BJ (cell line): ENCODE results near the gene CYB561D1. TPM values are rescaled to one million over a fixed set of nuclear protein-coding genes. Genes with fewer than 3 reads are reported as not detected.
A peak's percentile ranks its signal among the peaks of the same experiment; 100 is the strongest.

Experiments used
- CTCF ChIA-PET: fragments of 350-600 bp; formaldehyde crosslinking; extraction: SDS; loops from one replicate; lab custom pipeline; 2021; ENCODE audit warnings: antibody characterized with exemption, inconsistent platforms; lab: Yijun Ruan, JAX
- POLR2A ChIA-PET: fragments of 300-600 bp; sonication (Branson Sonifier 250); formaldehyde crosslinking; extraction: SDS; loops from one replicate; lab custom pipeline; 2021; ENCODE audit warnings: antibody characterized with exemption; lab: Charles Lee
- DNase-seq: peaks from one replicate; pipeline ENCODE4 v3.0.0-alpha.2; 2011; ENCODE audit warnings: low read depth
- H3K27me3 ChIP-seq: 2 replicates; pipeline ENCODE4 v1.6.0; 2011; ENCODE audit warnings: low read length; ENCODE audit not compliant: control insufficient read depth, insufficient read depth
- H3K36me3 ChIP-seq: 2 replicates; pipeline ENCODE4 v1.5.1; 2011; ENCODE audit warnings: low read length; ENCODE audit not compliant: control insufficient read depth, insufficient read depth
- H3K4me3 ChIP-seq: 2 replicates; pipeline ENCODE4 v1.5.1; 2011; ENCODE audit warnings: low read depth, mild to moderate bottlenecking, control low read depth, low read length
- polyA plus RNA-seq: library from polyadenylated mRNA; depleted of rRNA; stranded (reverse); fragments of >200 nt; gene quantifications from 2 replicates; pipeline ENCODE4 v1.2.3, GENCODE V29; 2011
- TF ChIP-seq, protein P1 (sequence below): IDR thresholded peaks from 2 replicates; pipeline ENCODE4 v1.5.1; 2011; ENCODE audit warnings: low read depth, mild to moderate bottlenecking, control low read depth, inconsistent platforms, low read length, moderate library complexity; ENCODE audit not compliant: insufficient read depth

CYB561D1 gene
- polyA plus RNA-seq, 1 experiment: 10.8 TPM

DNA sequence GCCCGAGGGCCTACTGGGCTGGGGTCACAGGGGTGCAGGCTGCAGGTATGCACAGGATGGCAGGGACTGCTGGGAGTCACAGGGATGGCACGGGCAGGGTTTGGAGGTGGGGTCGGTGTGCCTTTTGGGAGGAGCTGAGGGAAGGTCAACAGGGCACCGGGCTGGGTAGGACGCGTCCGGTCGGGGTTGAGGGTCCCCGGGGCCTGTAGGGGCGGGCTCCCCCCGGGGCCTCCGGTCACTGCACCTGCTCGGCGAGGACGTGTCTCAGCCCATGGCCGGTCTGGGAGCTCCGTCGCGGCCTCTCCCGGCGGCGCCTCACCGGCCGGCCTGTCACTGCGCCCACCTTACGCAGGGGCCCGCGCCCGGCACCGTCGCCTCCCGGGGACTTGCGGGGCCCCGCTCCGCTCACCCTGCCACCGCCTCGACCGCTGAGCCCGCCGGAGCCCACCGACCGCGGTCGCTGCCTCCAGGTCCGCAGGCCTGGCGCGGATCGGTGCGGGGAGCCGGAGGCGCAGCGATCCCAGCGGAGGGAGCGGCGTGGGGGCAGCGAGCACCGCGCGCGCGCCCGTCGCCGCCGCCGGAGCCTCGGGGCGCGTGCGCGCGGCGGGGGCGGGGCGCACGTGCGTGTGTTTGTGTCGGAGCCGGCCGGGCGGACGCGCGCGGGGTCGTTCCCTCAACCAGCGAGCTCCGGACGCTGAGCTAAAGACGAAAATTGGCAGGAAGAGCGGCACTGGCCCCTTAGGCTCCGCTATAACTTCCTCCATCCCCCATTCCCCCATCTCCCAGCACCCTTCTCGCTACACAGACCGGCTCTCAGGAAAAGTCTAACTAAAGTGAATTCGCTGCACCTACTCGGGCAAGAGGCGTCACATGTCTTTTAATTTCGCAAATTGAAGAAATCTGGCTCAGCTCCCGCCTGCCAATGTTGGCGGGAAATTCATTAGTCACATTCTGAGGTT lies 15.6 kb downstream of the CYB561D1 start, which contains the start of gene AMIGO1:
AMIGO1 (minus strand) TSS at position 552 of the 959 bp plus-strand sequence. CDS start 815 bp downstream, outside the sequence.
- no peak for DNase-seq

DNA sequence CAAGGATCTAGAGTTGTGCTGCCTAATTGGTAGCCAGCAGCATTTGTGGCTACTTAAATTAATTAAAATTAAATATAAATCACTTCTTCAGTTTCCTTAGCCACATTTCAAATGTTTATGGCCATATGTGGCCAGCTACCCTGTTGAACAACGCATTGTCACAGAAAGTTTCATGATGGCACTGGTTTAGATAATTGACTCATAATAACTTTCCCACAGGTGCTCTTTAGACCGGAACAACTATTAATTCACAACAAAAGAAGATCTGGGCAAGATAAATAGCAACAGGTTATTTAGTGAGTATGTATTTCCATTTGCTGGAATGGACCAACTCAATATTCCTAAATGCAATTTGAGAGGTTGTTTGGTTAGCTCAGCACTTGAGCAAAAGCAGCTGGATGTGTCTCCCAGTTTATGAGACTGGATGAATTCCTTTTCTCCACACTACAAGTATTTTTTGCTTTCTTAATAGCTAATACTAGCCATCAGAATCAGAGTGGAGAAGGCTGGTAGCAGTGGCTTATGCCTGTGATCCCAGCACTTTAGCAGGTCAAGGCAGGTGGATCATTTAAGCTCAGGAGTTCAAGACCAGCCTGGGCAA lies 19.3 kb downstream of the CYB561D1 start:
- Histone ChIP-seq H3K27me3 (no peaks in the 10 kb centered on the region), H3K36me3 (no peaks in the 10 kb centered on the region), H3K4me3 (no peak overlapping the region)
- TF ChIP-seq, protein P1, sequence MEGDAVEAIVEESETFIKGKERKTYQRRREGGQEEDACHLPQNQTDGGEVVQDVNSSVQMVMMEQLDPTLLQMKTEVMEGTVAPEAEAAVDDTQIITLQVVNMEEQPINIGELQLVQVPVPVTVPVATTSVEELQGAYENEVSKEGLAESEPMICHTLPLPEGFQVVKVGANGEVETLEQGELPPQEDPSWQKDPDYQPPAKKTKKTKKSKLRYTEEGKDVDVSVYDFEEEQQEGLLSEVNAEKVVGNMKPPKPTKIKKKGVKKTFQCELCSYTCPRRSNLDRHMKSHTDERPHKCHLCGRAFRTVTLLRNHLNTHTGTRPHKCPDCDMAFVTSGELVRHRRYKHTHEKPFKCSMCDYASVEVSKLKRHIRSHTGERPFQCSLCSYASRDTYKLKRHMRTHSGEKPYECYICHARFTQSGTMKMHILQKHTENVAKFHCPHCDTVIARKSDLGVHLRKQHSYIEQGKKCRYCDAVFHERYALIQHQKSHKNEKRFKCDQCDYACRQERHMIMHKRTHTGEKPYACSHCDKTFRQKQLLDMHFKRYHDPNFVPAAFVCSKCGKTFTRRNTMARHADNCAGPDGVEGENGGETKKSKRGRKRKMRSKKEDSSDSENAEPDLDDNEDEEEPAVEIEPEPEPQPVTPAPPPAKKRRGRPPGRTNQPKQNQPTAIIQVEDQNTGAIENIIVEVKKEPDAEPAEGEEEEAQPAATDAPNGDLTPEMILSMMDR: no peak
- POLR2A ChIA-PET: no interaction called here
- DNase-seq: no peak
- CTCF ChIA-PET: interaction anchor here (0.7 to 32.2 kb wide), 4 partner anchors 13 to 471 kb away, joined by 3 to 1371 read pairs (median 22); partner anchors contain the start of genes AHCYL1 and GPR61

More for the DNA sequence above, 15.6 kb downstream of the CYB561D1 start, which contains the start of gene AMIGO1:
- ChIA-PET POLR2A (interaction anchor here (0.8 kb wide), 1 partner anchor 51 kb away, joined by 6 read pairs; no protein-coding TSS in a partner anchor), CTCF (interaction anchor here (1.0 to 32.2 kb wide), 5 partner anchors 11 to 246 kb away, joined by 3 to 1371 read pairs (median 6); partner anchors contain the start of genes CYB561D1 and GPR61)
- TF ChIP-seq, protein P1: no peak
- H3K36me3 ChIP-seq: no peaks in the 10 kb centered on the region
- H3K27me3 ChIP-seq: no peaks in the 10 kb centered on the region
- peak within 1 kb of the TSS; percentile 60 for H3K4me3 ChIP-seq

DNA sequence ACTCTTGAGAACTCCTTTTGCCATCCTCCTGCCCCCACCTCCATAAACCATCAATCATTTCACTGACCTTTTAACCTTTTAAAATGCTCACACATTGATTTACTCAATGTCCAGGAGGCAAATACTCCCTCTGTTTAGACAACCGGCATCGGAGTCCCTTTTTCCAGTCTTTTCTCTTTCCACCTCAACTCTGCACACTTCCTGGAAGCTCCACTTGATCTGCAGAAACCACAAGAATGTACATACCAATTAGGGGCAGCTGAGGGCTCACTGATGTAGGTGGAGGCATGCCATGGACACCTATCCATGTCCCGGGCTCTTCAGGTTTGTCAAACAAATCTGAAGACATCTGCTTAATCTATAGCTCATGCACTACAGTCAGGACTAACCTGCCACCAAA lies 21.0 kb downstream of the CYB561D1 start:
- TF ChIP-seq, protein P1: no peak
- DNase-seq: no peak

DNA sequence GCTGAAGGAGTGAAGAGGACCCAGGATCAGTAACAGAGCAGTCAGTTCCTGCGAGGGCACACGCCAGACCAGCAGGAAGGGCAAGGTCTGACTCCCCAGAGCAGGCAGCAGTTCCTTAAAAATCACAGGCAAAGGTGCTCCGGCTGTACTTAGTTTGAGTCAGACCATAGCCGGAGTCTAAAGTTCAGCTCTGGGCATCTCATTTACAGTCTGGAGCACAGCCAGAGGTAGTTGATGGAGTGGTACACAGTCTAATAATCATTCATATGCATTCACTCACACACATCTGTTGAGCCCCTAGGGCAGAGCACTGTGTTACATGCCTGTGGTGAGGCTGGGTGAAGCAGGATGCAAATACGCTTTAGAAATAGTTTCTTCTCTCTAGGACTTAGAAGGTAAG lies 23.0 kb downstream of the CYB561D1 start:
- POLR2A ChIA-PET: no interaction called here

More for the DNA sequence above, 21.0 kb downstream of the CYB561D1 start:
- POLR2A ChIA-PET: no interaction called here
- Histone ChIP-seq H3K27me3 (no peaks in the 10 kb centered on the region), H3K36me3 (no peaks in the 10 kb centered on the region), H3K4me3 (no peak overlapping the region)
- CTCF ChIA-PET: interaction anchor here (0.7 to 6.6 kb wide), 6 partner anchors 9 to 206 kb away, joined by 3 to 87 read pairs (median 14); partner anchors contain the start of gene CYB561D1

More for the DNA sequence above, 23.0 kb downstream of the CYB561D1 start:
- Histone ChIP-seq H3K4me3 (no peak overlapping the region), H3K36me3 (no peaks in the 10 kb centered on the region), H3K27me3 (no peaks in the 10 kb centered on the region)
- DNase-seq: peak; percentile 75
- TF ChIP-seq, protein P1: no peak
- CTCF ChIA-PET: interaction anchor here (0.9 to 6.6 kb wide), 6 partner anchors 15 to 133 kb away, joined by 3 to 87 read pairs (median 14); partner anchors contain the start of gene CYB561D1
